Pericardium fibroblast (primary cell): ENCODE data around the gene NBPF26. TPM values are rescaled to one million over a fixed set of nuclear protein-coding genes. Genes with fewer than 3 reads are reported as not detected.

ENCODE experiments used
- total RNA-seq: library from RNA; depleted of rRNA; stranded (reverse); fragments of >200 nt; gene quantifications from 2 replicates; pipeline ENCODE4 v1.2.3, GENCODE V29; 2015

The NBPF26 gene
- 8.1 and 15.6 TPM in 2 replicates for total RNA-seq

GRCh38 chr1:120723715-120724402 is at the start of gene NBPF26:
TSS of gene NBPF26 (plus strand) at chr1:120723945.

Other genes starting within 250 kb of the NBPF26 start
- not detected in 2 replicates for gene PPIAL4A, start 165.8 kb downstream of the NBPF26 start, total RNA-seq